ENCODE results near the gene CDHR2. TPM values are rescaled to one million over a fixed set of nuclear protein-coding genes. Genes with fewer than 3 reads are reported as not detected.

The CDHR2 gene
- total RNA-seq, 1 donor from 2014 or later = not detected

- Histone ChIP-seq H3K4me1 (ENCODE audit: control insufficient read depth in 3 of 3, insufficient read depth in 3 of 3, low read length in 3 of 3) (no peaks in the 10 kb centered on the region), H3K9ac (ENCODE audit: low read depth in 1 of 3, low read length in 3 of 3) (no peak overlapping the region), H3K4me3 (ENCODE audit: low read length in 3 of 3) (no peak overlapping the region), H3K27ac (ENCODE audit: low read depth, low read length) (no peak overlapping the region), H3K9me3 (ENCODE audit: control insufficient read depth in 3 of 3, low read length in 3 of 3) (no peaks in the 10 kb centered on the region), H3K36me3 (ENCODE audit: control insufficient read depth in 3 of 3, insufficient read depth in 3 of 3, low read length in 3 of 3) (no peaks in the 10 kb centered on the region), H3K27me3 (ENCODE audit: control insufficient read depth in 3 of 3, insufficient read depth in 3 of 3, low read length in 3 of 3) (no peaks in the 10 kb centered on the region)
Measured at GRCh38 chr5:176517053-176517661, 32.0 kb upstream of the CDHR2 start.

GRCh38 chr5:176519810-176520720, 29.1 kb upstream of the CDHR2 start:
- no peaks in the 10 kb centered on the region for H3K4me1 ChIP-seq (ENCODE audit: control insufficient read depth in 3 of 3, insufficient read depth in 3 of 3, low read length in 3 of 3)
- no peak overlapping the region for H3K9ac ChIP-seq (ENCODE audit: low read depth in 1 of 3, low read length in 3 of 3)

DNA sequence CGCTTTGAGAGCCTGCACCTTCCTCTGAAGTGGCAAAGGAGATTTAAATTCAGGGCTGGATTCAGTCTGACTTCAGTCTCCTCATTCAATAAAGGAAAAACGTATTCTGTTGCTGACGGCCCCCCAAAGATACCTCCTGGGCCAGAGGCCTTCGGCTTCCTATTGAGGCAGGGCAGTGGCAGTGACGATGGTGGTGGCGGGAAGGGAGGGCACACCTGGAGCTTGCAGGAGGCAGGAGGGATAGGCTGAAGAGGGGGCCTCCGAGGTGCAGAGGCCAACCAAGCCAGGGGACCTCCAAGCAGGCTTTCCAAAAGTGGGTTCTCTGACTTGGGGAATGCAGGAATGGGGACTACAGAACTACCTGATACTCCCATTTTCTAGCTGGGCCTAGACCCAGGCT, 27.9 kb upstream of the CDHR2 start:
- Histone ChIP-seq H3K27me3 (ENCODE audit: control insufficient read depth in 3 of 3, insufficient read depth in 3 of 3, low read length in 3 of 3) (no peaks in the 10 kb centered on the region), H3K9me3 (ENCODE audit: control insufficient read depth in 3 of 3, low read length in 3 of 3) (no peaks in the 10 kb centered on the region), H3K36me3 (ENCODE audit: control insufficient read depth in 3 of 3, insufficient read depth in 3 of 3, low read length in 3 of 3) (no peaks in the 10 kb centered on the region), H3K27ac (ENCODE audit: low read depth, low read length) (no peak overlapping the region), H3K4me3 (ENCODE audit: low read length in 3 of 3) (no peak overlapping the region), H3K4me1 (ENCODE audit: control insufficient read depth in 3 of 3, insufficient read depth in 3 of 3, low read length in 3 of 3) (no peaks in the 10 kb centered on the region), H3K9ac (ENCODE audit: low read depth in 1 of 3, low read length in 3 of 3) (no peak overlapping the region)

More at GRCh38 chr5:176519810-176520720, 29.1 kb upstream of the CDHR2 start:
- H3K4me3 ChIP-seq (ENCODE audit: low read length in 3 of 3) = no peak overlapping the region
- no peaks in the 10 kb centered on the region for H3K27me3 ChIP-seq (ENCODE audit: control insufficient read depth in 3 of 3, insufficient read depth in 3 of 3, low read length in 3 of 3)
- H3K9me3 ChIP-seq (ENCODE audit: control insufficient read depth in 3 of 3, low read length in 3 of 3) = no peaks in the 10 kb centered on the region
- no peak overlapping the region for H3K27ac ChIP-seq (ENCODE audit: low read depth, low read length)
- H3K36me3 ChIP-seq (ENCODE audit: control insufficient read depth in 3 of 3, insufficient read depth in 3 of 3, low read length in 3 of 3) = no peaks in the 10 kb centered on the region

DNA sequence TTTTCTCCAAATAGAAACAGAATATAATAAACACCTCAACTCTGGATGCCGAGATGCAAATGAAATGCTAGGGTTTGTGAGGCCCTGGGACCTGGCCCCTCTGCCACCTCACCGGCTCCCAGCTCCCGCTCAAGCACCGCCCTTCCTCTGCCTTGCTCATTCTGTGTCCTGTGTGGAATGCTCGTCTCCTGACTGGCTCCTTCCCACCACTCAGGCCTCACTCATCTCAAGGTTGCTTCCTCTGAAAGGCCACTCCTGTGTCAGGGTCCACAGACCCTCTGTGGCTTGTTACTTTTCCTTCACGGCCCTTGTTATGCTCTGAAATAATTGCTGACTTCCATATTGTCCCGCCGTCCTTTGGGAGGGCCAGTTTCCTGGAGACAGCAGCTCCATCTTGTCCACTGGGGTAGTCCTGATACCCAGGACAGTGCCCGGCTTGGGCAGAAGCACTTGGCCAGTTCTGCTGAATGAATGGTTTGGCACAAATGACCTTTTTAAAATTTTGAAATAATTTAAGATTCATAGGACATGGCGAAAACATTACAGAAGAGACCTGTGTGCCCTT, 27.4 kb upstream of the CDHR2 start:
- no peak overlapping the region for H3K27ac ChIP-seq (ENCODE audit: low read depth, low read length)
- no peak overlapping the region for H3K4me3 ChIP-seq (ENCODE audit: low read length in 3 of 3)
- H3K4me1 ChIP-seq (ENCODE audit: control insufficient read depth in 3 of 3, insufficient read depth in 3 of 3, low read length in 3 of 3) = no peaks in the 10 kb centered on the region
- H3K36me3 ChIP-seq (ENCODE audit: control insufficient read depth in 3 of 3, insufficient read depth in 3 of 3, low read length in 3 of 3) = no peaks in the 10 kb centered on the region
- no peak overlapping the region for H3K9ac ChIP-seq (ENCODE audit: low read depth in 1 of 3, low read length in 3 of 3)
- no peaks in the 10 kb centered on the region for H3K9me3 ChIP-seq (ENCODE audit: control insufficient read depth in 3 of 3, low read length in 3 of 3)
- no peaks in the 10 kb centered on the region for H3K27me3 ChIP-seq (ENCODE audit: control insufficient read depth in 3 of 3, insufficient read depth in 3 of 3, low read length in 3 of 3)

DNA sequence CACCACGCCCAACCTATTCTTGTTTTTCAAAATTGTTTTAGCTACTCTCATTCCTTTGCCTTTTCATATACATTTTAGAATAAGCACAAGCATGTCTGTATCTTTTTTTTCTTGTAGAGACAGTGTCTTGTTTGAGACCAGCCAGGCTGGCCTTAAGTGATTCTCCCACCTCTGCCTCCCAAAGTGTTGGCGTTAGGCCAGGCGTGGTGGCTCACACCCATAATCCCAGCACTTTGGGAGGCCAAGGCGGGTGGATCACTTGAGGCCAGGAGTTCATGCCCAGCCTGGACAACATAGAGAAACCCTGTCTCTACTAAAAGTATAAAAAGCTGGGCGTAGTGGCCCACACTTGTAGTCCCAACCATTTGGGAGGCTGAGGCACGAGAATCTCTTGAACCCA, 25.0 kb upstream of the CDHR2 start:
- H3K9me3 ChIP-seq (ENCODE audit: control insufficient read depth in 3 of 3, low read length in 3 of 3) = no peaks in the 10 kb centered on the region
- H3K36me3 ChIP-seq (ENCODE audit: control insufficient read depth in 3 of 3, insufficient read depth in 3 of 3, low read length in 3 of 3) = peaks cover 13 to 17% (median 14%) of the 10 kb centered on the region in 3 donors
- no peak overlapping the region for H3K27ac ChIP-seq (ENCODE audit: low read depth, low read length)
- no peak overlapping the region for H3K9ac ChIP-seq (ENCODE audit: low read depth in 1 of 3, low read length in 3 of 3)
- H3K4me1 ChIP-seq (ENCODE audit: control insufficient read depth in 3 of 3, insufficient read depth in 3 of 3, low read length in 3 of 3) = peaks cover 0 to 3% (median 2%) of the 10 kb centered on the region in 3 donors
- no peak overlapping the region for H3K4me3 ChIP-seq (ENCODE audit: low read length in 3 of 3)
- H3K27me3 ChIP-seq (ENCODE audit: control insufficient read depth in 3 of 3, insufficient read depth in 3 of 3, low read length in 3 of 3) = no peaks in the 10 kb centered on the region

GRCh38 chr5:176524987-176525386, 24.2 kb upstream of the CDHR2 start:
- H3K4me1 ChIP-seq (ENCODE audit: control insufficient read depth in 3 of 3, insufficient read depth in 3 of 3, low read length in 3 of 3) = peaks cover 0 to 3% (median 2%) of the 10 kb centered on the region in 3 donors
- H3K9me3 ChIP-seq (ENCODE audit: control insufficient read depth in 3 of 3, low read length in 3 of 3) = no peaks in the 10 kb centered on the region
- H3K36me3 ChIP-seq (ENCODE audit: control insufficient read depth in 3 of 3, insufficient read depth in 3 of 3, low read length in 3 of 3) = peaks cover 20 to 24% (median 21%) of the 10 kb centered on the region in 3 donors
- H3K9ac ChIP-seq (ENCODE audit: low read depth in 1 of 3, low read length in 3 of 3) = no peak overlapping the region
- H3K27ac ChIP-seq (ENCODE audit: low read depth, low read length) = no peak overlapping the region
- no peak overlapping the region for H3K4me3 ChIP-seq (ENCODE audit: low read length in 3 of 3)
- no peaks in the 10 kb centered on the region for H3K27me3 ChIP-seq (ENCODE audit: control insufficient read depth in 3 of 3, insufficient read depth in 3 of 3, low read length in 3 of 3)

DNA sequence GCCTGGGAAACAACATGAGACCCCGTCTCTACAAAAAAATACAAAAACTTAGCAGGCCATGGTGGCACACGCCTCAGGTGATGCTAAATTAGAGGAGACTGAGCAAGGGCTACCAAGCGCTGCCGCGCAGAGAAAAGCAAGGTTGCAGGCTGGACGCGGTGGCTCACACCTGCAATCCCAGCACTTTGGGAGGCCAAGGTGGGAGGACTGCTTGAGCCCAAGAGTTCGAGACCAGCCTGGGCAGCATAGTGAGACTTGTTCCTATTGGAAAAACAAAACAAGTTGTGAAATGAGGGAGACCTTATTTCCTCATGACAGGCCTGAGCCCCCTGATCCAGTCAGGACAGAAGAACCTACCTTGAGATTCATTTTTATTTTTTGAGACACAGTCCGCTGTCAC, 23.5 kb upstream of the CDHR2 start:
- H3K4me1 ChIP-seq (ENCODE audit: control insufficient read depth in 3 of 3, insufficient read depth in 3 of 3, low read length in 3 of 3) = peaks cover 0 to 5% (median 3%) of the 10 kb centered on the region in 3 donors
- peaks cover 20 to 28% (median 21%) of the 10 kb centered on the region in 3 donors for H3K36me3 ChIP-seq (ENCODE audit: control insufficient read depth in 3 of 3, insufficient read depth in 3 of 3, low read length in 3 of 3)
- H3K9me3 ChIP-seq (ENCODE audit: control insufficient read depth in 3 of 3, low read length in 3 of 3) = no peaks in the 10 kb centered on the region

GRCh38 chr5:176526462-176526861, 22.7 kb upstream of the CDHR2 start:
- Histone ChIP-seq H3K4me3 (ENCODE audit: low read length in 3 of 3) (no peak overlapping the region), H3K9me3 (ENCODE audit: control insufficient read depth in 3 of 3, low read length in 3 of 3) (no peaks in the 10 kb centered on the region), H3K9ac (ENCODE audit: low read depth in 1 of 3, low read length in 3 of 3) (no peak overlapping the region), H3K4me1 (ENCODE audit: control insufficient read depth in 3 of 3, insufficient read depth in 3 of 3, low read length in 3 of 3) (peaks cover 3 to 10% (median 6%) of the 10 kb centered on the region in 3 donors), H3K36me3 (ENCODE audit: control insufficient read depth in 3 of 3, insufficient read depth in 3 of 3, low read length in 3 of 3) (peaks cover 26 to 35% (median 28%) of the 10 kb centered on the region in 3 donors), H3K27ac (ENCODE audit: low read depth, low read length) (no peak overlapping the region), H3K27me3 (ENCODE audit: control insufficient read depth in 3 of 3, insufficient read depth in 3 of 3, low read length in 3 of 3) (no peaks in the 10 kb centered on the region)

More for the DNA sequence above, 23.5 kb upstream of the CDHR2 start:
- H3K27me3 ChIP-seq (ENCODE audit: control insufficient read depth in 3 of 3, insufficient read depth in 3 of 3, low read length in 3 of 3) = no peaks in the 10 kb centered on the region
- no peak overlapping the region for H3K27ac ChIP-seq (ENCODE audit: low read depth, low read length)
- H3K4me3 ChIP-seq (ENCODE audit: low read length in 3 of 3) = no peak overlapping the region
- H3K9ac ChIP-seq (ENCODE audit: low read depth in 1 of 3, low read length in 3 of 3) = no peak overlapping the region

DNA sequence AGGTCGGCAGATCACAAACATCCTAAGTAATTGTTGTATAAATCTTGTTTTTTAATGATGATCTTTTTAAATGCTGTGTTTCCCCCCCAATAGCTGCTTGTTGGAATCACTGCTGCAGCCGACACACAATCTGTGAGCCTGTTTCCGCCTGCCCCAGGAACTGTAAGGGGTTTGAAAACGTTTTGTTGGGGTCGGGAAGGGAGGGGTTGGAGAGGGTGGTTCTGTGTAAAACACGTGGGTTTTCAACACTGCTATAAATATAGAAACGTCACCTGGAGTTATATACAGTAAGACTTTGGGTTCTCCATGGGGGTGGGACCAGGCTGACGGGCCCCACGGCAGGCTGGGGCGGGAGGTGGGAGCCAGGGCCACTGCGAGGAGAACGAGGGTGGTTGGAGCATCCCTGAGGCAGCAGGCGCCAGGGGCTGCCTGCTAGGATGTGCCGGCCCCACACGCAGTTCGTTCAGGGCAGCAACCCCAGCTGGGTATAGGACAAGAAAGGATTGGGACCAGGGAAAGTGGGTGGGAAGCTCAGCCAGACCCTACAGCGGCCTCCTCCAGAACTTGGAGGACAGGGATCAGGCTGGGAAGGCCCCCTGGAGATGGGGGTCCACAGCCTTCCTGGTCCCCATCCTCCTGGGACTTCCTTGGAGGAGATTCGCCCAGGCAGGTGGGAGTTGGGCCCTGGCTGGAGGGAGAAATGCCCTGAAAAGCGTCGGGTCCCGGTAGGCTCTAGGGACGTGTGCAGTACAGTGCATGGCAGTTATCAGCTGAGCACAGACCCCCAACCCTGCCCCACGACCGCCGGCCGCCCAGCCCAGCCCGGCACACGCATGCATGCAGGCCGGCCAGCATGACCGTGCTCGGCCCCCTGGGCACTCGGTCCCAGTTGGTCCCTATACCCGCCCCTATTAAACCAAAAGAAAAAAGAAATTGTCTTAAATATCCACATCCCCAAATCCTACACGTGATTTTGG, 21.6 kb upstream of the CDHR2 start:
- Histone ChIP-seq H3K36me3 (ENCODE audit: control insufficient read depth in 3 of 3, insufficient read depth in 3 of 3, low read length in 3 of 3) (peaks cover 27 to 40% (median 33%) of the 10 kb centered on the region in 3 donors), H3K27ac (ENCODE audit: low read depth, low read length) (no peak overlapping the region), H3K9me3 (ENCODE audit: control insufficient read depth in 3 of 3, low read length in 3 of 3) (no peaks in the 10 kb centered on the region), H3K27me3 (ENCODE audit: control insufficient read depth in 3 of 3, insufficient read depth in 3 of 3, low read length in 3 of 3) (no peaks in the 10 kb centered on the region), H3K4me1 (ENCODE audit: control insufficient read depth in 3 of 3, insufficient read depth in 3 of 3, low read length in 3 of 3) (peaks cover 7 to 10% (median 10%) of the 10 kb centered on the region in 3 donors), H3K4me3 (ENCODE audit: low read length in 3 of 3) (no peak overlapping the region), H3K9ac (ENCODE audit: low read depth in 1 of 3, low read length in 3 of 3) (no peak overlapping the region)

Data from skeletal muscle tissue (tissue), 4 donors.